ENCODE measurements around the gene APBA2.
"Not testable (repeated sequence)": the region's sequence is repeated elsewhere in the genome, so short reads cannot be mapped to it uniquely, and the experiment has no call there.

Gene APBA2

DNA sequence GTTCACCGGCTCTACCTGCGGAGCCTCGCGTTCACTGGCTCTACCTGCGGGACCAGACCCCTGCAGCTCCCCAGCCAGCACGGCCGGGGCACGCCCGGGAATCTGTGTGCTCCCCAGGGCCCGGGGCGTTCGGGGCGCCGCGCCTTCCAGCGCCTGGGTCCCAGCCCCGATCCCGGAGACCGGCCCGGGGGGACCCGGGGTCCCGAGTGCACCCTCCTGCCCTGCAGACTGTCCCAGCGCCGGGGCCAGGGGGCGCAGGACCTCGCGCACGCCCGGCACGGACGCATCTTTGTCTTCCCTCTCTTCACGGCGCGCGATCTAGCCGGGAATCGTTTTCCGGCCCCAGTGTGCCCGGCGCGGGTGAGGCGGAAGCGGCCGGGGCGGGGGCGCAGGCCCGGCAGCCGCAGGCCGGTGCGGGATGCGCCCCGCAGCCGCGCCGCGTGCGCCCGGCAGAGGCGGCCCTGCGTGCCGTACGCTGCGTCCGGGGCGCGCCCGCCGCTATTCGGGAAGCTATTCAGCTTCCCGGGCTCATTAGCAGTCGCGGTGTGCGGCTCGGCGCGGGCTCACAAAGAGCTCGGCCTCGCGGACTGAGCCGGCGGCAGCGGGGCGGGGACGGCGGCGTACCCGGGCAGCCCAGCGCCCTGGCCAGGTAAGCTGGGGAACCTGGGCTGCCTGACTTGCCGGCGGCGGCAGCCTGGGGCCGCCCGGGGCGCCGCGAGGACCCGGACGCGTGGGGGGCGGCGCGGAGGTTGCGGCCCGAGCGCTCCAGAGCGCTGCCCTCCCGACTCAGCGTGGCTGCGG is at the start of gene APBA2:
APBA2 (plus strand) TSS at position 345 of the 801 bp plus-strand sequence. CDS start 167,911 bp downstream, outside the sequence.
- peak; percentile 54 for DNase-seq

DNA sequence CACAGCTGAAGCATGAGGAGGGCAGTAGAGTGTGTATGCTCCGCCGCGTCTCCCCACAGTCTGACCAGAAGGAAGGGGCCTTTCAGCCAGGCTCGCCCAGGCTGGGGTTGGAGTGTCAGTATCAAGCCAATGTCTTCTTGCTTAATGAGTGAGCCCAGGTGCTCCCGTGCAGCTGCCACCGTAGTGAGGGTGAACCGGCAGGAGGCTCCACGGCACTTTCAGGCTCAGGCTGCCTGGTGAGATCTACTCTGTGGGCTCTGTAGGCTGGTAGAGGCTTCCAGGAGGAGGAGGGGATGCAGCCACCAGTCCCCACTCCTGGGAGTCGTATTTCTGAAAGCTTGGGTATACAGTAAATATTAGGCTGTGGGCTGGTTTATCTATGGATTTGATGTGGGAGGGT is 45.5 kb upstream of the APBA2 start:
- DNase-seq = not testable (repeated sequence)

DNA sequence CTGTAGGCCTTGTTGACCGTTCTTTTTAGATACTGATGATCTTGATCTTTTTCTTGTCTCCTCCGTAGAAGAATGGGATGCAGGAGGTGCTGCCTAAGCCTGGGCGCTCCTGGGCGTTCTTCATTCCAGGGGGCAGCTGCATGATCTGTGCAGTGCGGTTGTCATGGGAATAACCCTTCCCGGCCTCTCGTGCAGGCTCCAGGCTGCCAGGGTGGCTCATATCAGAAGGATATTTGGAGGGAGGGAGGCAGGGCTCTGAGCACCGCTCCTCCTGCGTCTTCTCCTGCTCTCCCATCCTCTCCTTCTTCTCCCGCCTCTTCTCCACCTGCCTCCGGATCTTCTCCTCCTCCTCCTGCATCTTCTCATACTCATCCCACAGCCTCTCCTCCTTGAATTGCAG is 43.6 kb upstream of the APBA2 start:
- DNase-seq = not testable (repeated sequence)

- DNase-seq = not testable (repeated sequence)
Measured at GRCh38 chr15:28843520-28843919, 42.3 kb upstream of the APBA2 start.

DNA sequence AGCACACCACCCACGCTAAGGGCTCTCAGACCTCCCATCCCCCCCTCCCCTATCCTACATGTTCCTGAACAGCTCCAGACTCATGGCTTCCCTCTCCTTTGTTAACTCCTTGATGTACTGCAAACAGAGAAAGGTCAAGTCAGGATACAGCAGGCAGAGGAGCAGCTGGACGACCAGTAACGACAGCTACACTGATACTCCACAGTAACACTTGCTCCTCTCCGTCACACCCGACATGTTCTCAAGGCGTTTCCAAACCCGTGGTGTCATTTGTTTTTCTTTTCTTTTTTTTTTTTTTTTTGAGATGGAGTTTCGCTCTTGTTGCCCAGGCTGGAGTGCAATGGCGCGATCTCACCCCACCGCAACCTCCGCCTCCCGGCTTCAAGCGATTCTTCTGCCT is 41.6 kb upstream of the APBA2 start:
- not testable (repeated sequence) for DNase-seq

- not testable (repeated sequence) for DNase-seq
Measured at GRCh38 chr15:28847247-28847646, 38.5 kb upstream of the APBA2 start.

DNA sequence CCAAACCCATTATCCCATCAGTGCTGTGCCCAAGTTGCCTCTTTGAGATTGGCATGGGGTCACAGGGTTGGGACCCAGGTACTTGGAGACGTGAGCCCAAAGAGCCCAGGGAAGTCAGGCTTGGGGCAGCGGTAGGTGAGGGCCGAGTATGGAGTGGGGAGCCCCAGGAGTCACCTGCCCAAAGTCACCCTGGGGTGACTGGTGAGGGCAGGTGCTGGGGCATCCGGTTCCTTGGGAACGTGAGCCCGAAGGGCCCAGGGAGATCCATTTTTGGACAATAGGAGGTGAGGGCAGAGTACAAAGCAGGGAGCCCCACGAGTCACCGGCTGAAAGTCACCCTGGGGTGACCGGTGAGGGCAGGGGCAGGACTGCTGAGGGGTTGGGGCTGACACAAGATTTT is 37.8 kb upstream of the APBA2 start:
- not testable (repeated sequence) for DNase-seq

DNA sequence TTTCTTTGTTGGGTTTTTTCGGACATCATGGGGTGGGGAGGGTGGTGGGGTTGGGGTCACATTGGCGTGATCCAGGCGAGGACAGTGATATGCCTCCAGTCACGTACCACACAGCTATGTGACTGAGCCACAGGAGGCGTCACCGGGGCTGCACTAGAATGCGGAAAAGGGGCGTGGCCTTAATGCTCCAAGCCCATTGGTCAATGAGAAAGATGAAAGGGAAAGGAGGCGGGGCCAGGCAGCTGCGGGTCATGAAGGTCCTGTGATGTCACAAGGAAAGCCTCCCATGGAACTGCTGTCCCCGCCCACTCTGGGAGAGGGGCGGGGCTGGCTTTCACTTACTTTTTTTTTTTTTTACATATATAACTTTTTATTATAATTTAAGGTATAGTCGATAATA is 37.3 kb upstream of the APBA2 start, which contains the start of gene GOLGA6L7:
GOLGA6L7 (minus strand) TSS at position 124 of the 400 bp plus-strand sequence; CDS start at position 29, 95 bp downstream.
- not testable (repeated sequence) for DNase-seq

- DNase-seq = not testable (repeated sequence)
Measured at GRCh38 chr15:28849271-28849670, 36.5 kb upstream of the APBA2 start.

- DNase-seq = not testable (repeated sequence)
Measured at GRCh38 chr15:28849766-28850165, 36.0 kb upstream of the APBA2 start.

GRCh38 chr15:28853654-28854053 is 32.1 kb upstream of the APBA2 start:
- DNase-seq = not testable (repeated sequence)

DNA sequence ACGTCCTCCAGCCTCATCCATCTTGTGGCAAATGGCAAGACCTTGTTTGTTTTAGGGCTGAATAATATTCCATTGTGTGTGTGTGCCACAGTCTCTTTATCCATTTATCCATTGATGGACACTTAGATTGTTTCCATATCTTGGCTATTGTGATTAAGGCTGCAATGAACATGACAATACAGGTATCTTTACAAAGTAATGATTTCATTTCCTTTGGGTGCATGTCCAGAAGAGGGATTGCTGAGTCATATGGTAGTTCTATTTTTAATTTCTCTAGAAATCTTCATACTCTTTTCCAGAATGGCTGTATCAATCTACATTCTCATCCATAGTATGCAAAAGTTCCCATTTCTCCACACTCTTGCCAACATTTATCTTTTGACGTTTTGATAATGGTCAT is 31.2 kb upstream of the APBA2 start:
- not testable (repeated sequence) for DNase-seq

DNA sequence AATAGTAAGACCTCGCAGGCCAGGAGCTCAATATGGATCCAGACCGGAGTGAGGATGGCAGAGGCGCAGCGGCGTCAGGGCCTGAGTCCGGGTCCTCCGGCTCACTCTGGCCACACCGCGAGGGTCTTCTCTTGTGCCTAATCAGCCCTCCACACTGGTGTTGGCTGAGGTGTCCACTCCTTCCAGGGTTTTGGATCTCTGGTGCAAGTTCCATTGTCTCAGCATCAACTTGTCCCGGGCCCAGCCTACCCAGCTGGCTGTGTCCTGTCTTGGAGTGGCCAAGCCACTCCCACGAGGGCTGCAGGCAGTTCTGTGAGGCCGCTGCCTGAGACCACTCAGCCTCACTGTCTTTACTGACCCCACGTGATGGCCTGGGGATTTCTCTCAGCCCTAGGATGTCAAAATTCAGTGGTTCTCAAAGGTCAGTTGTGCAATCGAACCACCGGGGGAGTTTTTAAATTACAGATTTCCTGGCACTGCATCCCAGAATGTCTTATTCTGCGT is 24.7 kb upstream of the APBA2 start:
- no peak for DNase-seq

DNA sequence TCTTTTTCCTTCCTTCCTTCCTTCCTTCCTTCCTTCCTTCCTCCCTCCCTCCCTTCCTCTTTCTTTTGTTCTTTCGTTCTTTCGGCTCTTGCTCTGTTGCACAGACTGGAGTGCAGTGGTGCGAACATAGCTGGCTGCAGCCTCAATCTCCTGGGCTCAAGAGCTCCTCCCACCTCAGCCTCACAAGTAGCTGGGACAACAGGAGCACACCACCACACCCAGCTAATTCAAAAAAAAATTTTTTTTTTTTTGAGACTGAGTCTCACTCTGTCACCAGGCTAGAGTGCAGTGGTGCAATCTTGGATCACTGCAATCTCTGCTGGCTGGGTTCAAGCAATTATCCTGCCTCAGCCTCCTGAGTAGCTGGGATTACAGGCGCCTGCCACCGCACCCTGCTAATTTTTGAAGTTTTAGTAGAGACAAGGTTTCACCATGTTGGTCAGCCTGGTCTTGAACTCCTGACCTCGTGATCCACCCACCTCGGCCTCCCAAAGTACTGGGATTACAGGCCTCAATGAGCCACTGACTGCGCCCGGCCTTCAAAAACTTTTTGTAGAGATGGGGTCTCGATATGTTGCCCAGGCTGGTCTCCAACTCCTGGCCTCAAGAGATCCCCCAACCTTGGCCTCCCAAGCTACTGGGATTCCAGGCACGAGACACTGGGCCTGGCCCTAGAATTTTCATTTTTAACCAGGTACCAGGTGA is 24.0 kb upstream of the APBA2 start:
- not testable (repeated sequence) for DNase-seq

- no peak for DNase-seq
Measured at GRCh38 chr15:28868744-28869345, 16.9 kb upstream of the APBA2 start.

- no peak for DNase-seq
Measured at GRCh38 chr15:28871168-28871567, 14.6 kb upstream of the APBA2 start.

DNA sequence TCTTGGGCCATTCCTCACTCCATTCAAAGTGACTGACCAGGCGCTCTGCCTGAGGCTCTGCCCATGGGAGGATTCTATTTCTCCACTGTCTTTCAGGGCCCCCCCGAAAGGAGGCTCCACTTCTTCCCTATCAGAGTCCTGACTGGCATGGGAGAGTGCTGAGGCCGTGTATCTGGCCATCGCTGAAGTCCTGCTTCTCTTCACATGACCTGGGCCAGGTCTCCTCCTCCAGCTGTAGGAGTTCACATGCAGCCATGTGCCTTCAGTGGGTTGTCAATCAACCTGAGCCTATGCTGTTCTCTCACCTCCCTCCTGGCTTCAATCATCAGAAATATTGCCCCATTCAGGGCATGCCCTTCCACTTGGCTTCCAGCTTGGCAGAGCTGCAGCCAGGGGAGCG is 12.8 kb upstream of the APBA2 start:
- DNase-seq = no peak

- peak; percentile 38 for DNase-seq
Measured at GRCh38 chr15:28873585-28874190, 12.1 kb upstream of the APBA2 start.

- no peak for DNase-seq
Measured at GRCh38 chr15:28875461-28876000, 10.2 kb upstream of the APBA2 start.

DNA sequence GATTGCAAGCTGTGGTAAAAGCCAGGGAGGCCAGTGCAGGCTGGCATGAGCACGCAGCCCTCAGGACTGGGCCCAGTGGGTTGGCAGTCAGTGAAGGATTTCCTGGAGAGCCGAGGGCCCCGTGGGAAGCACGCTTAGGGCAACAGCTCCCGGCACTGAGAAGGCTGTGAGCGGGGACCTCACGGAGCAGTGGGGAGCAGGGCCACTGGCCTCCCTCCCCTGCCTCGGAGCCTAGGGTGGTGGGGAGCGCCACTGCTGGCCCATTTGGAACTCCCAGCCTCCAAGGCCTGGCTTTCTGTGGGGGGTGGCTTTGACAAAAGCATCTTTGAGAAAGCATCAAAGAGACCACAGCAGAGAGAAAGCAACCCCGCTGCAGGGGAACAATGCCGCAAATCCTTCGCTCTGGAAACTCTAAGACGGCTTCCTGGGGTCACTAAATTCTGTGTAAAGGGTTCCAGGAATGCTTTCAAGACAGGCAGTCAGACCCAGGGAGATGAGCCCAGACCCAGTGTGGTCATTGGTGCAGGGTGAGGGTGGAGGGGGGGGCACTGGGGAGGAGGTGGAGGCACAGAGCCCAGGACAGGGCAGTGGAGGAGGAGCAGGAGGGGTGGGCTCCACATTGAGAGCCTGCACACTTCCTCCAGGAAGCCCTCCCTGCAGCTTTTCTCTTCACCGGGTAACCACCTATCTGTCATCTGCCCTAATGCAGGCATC is 9.5 kb upstream of the APBA2 start:
- no peak for DNase-seq

DNA sequence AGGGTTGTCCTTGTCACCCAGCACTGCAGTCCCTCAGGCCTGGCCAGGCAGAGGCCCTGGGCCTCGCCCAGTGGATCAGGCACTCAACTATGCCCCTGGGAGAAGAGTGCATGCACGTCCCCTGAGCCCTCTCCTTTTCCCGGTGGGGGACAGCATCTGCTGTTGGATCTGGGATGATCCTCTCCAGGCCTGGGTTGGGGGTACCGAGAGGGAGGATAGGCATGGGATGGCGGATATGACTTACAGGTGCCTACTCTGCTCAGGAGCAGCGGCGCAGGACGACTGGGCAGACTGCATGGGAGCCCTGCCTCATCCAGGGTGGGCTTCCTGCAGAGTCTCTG is 9.0 kb upstream of the APBA2 start:
- DNase-seq = no peak

GRCh38 chr15:28878209-28878608 is 7.6 kb upstream of the APBA2 start:
- DNase-seq = no peak

Measured in activated CD8-positive, alpha-beta memory T cell treated with anti-CD3 and anti-CD28 coated beads, Interleukin-2, amount 50 U/mL, for 4 hours (primary cell).